ENCODE results near the gene EHHADH.
"Not testable (repeated sequence)": the region's sequence is repeated elsewhere in the genome, so short reads cannot be mapped to it uniquely, and the experiment has no call there.

The EHHADH gene

GRCh38 chr3:185253645-185254410 is at the start of gene EHHADH:
Gene EHHADH (minus strand): TSS chr3:185254049. CDS start chr3:185254022, 27 bp downstream.
- DNase-seq (ENCODE audit: low spot score), result peak; percentile 50

DNA sequence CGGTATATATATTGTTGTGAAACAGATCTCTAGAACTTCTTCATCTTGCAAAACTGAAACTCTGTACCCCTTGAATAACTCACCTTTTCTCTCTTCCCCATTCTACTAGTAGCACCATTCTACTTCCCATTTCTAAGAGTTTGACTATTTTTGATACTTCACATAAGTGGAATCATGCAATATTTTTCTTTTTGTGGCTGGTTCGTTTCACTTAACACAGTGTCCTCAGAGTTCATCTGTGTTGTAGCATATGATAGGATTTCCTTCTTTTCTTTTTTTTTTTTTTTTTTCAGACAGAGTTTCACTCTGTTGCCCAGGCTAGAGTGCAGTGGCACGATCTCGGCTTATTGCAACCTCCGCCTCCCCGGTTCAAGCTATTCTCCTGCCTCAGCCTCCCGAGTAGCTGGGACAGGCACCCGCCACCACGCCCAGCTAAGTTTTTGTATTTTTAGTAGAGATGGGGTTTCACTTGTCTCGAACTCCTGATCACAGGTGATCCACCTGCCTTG is 46.1 kb upstream of the EHHADH start:
- DNase-seq (ENCODE audit: low spot score), result not testable (repeated sequence)

GRCh38 chr3:185297867-185298266 is 44.0 kb upstream of the EHHADH start:
- peak; percentile 65 for DNase-seq (ENCODE audit: low spot score)

GRCh38 chr3:185292238-185292637 is 38.4 kb upstream of the EHHADH start:
- no peak for DNase-seq (ENCODE audit: low spot score)

GRCh38 chr3:185290266-185290665 is 36.4 kb upstream of the EHHADH start:
- no peak for DNase-seq (ENCODE audit: low spot score)

DNA sequence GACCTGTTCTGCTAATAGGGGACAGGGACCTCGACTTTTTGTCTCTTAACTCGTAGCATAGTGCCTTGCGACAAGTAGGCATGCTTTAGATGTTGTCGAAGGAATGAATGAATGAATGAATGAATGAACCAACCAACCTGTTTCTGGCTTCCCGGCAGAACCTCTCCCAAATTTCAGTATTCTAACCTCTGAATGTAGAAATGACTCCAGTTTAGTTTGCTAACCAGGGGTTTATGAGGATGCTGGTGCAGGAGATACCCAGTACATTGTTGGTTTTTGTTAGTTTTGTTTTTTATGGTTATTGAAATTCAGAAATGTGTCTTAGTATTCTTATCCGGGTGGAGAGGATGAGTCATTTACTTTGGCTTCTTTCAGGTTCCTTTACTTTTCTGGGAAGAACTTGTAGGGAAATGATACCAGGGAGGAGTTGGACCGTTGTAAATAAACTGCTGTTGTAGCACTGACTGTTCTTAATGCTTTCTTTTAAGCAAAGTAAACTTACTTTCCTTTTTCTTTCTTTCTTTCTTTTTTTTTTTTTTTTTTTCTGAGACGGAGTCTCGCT is 29.6 kb upstream of the EHHADH start:
- no peak for DNase-seq (ENCODE audit: low spot score)

DNA sequence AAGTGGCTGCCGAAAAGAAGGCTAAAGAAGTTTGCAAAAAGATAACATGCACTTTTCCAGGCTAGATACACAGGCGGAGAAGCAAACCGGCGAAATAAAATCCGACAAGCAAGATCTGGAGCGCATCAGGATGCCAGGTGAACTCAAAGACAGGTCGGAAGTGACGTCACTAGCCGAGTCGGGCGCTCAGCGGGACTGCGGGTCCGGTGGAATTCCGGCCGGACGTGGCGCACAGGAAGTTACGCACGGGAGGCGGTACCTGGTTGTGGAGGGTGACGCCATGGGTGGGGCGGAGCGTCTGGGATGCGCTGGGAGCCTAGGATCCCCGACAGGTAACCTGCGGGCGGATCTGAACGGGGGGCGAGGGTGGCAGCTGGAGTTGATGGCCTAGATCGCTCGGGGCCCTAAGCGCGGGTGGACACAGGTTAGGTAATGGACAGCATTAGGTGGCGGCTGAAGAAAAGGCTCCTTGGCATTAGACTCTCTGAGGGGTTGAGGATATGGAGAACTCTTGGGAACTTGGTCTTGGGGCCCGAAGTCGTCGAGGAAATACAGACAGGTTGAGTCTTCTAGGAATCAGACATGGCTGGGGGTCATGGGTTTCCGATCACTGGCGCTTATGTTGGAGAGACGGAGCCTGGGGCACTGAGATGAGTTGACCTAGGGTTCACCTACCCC is 29.0 kb upstream of the EHHADH start:
- DNase-seq (ENCODE audit: low spot score), result peak; percentile 93

GRCh38 chr3:185280572-185281365 is 26.9 kb upstream of the EHHADH start:
- peak; percentile 39 for DNase-seq (ENCODE audit: low spot score)

- no peak for DNase-seq (ENCODE audit: low spot score)
Measured at GRCh38 chr3:185279587-185280138, 25.8 kb upstream of the EHHADH start.

DNA sequence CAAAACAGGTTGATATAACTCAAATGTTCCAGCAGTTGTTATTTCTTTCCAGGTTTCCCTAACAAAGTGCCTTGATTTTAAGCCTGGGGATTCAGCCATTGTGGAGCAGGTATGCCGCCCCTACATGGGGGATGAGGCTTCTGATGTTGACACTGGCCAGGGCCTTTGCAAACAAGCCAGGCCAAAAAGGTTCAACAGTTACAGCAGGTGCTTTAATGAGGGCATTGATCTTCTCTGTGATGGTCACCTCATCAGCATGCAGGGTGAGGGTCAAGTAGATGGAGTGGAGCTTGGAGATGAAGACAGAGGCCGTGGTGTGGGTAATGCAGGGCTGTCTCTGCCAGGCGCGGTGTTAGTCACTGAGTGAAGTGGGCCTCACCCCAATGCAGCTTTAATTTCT is 22.6 kb upstream of the EHHADH start:
- DNase-seq (ENCODE audit: low spot score), result no peak

- no peak for DNase-seq (ENCODE audit: low spot score)
Measured at GRCh38 chr3:185272033-185272432, 18.2 kb upstream of the EHHADH start.

GRCh38 chr3:185270956-185271332 is 17.1 kb upstream of the EHHADH start:
- DNase-seq (ENCODE audit: low spot score), result no peak

DNA sequence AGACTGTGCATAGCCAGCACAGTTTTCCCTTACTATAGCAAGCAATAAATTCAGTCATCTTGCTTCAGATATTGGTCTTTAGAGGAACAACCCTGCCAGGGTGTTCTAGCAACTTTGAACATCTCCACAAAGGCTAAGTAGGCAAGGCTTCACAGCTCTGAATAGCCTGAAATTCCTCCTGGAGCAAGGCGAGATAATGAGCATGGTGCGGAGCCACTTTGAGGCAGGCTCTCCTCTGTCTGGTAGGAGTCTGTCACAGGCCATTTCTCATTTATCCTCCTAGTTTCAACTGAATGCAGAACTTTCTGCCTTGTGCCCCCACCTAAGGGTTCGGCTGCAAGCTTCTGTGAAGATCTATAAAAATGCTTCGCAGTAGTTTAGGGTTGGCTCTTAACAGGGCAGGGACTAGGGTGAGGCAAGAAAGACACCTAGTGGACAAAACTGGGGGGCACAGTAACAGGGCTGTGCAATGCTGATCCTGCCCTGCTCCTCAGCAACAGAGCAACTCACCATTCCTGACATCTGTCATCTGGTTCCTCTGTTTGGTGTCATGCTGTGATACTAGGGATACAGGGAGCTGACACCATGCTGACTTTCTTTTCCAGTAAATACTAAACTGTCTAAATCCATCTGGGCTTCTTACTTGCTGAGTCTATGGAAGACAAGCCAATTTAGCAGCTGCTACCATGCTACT is 16.6 kb upstream of the EHHADH start:
- no peak for DNase-seq (ENCODE audit: low spot score)

DNA sequence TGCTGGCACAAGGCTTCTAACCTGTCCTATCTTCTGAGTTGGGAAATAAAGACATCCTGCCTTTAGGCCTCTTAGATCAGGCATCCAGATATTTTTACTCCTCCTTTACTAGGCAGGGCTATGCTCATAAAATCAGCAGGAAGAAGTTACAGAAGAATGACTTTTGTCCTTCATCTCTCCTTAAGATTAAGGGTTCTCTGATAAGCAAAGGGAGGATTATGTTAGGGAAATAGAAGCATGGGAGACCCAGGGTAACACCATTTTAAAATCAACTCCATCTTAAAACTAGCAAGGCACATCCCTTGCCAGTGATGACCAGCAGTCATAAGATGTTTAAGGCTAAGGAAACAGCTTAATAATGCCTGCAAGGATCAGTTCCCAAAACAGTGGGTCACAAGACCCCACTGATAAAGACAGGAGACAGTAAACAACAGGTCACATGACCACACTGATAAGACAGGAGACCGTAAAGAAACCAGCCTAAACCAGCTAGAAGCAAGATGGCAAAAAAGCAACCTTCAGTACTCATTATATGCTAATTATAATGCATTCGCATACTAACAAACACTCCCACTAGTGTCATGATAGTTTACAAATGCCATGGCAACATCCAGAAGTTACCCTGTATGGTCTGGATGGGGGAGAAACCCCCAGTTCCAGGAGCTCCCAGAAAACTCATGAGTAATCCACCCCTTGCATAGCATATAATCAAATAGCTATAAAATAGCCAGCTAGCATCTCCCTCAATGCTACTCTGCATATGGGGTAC is 14.5 kb upstream of the EHHADH start:
- no peak for DNase-seq (ENCODE audit: low spot score)

DNA sequence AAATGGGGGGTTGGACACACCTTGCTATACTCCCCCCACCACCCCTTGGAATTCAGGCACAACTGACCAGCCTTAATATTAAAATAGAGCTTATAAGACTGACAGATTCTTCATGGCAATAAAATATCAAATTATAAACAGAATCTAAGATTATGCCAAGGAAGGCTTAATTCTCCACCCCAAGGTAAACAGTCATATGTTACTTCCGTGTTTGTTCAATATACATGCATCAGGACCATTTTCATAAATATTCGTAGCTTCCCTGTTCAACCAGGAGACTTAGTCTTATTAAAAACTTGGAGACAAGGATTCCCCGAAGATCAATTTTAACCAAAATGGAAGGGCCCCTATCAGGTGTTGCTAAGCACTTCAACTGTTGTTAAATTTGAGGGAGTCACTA is 13.3 kb upstream of the EHHADH start:
- no peak for DNase-seq (ENCODE audit: low spot score)

GRCh38 chr3:185264849-185265553 is 11.2 kb upstream of the EHHADH start:
- no peak for DNase-seq (ENCODE audit: low spot score)

GRCh38 chr3:185263423-185263822 is 9.6 kb upstream of the EHHADH start:
- no peak for DNase-seq (ENCODE audit: low spot score)

DNA sequence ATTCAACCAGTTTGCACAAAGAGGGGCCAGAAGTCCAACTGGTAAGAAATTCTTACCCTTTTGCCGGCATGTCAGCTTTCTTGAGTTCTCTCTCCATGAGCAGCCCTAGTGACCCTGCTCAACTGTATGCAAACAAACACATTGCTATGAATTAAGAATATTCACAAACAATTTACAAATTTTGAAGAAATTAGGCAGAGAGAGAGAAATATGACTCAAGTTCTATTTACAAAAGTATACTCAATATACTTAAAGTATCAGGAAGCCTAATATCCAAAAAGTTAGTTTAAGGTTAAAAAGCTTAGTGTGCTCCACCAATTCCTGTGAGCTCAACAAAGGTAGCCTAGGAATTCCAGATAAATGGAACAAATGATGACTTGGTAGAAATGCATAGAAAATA is 3.5 kb upstream of the EHHADH start:
- DNase-seq (ENCODE audit: low spot score), result no peak

GRCh38 chr3:185254799-185255198 is 950 bp upstream of the EHHADH start:
- no peak for DNase-seq (ENCODE audit: low spot score)

DNA sequence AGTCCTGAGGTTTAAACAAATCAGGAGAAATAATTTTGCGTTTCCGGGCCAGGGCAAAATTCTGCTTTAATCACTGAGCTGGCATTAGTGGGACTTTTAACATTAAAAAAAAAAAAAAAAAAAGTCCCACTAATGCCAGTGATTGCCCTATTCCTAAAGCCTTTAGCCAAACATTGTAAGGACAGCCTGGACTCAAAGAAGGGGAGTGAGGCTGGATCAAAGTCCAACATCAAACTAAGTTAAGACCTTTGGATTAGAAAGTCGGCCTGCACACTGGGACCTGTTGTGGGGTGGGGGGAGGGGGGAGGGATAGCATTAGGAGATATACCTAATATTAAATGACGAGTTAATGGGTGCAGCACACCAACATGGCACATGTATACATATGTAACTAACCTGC is 716 bp downstream of the EHHADH start:
- DNase-seq (ENCODE audit: low spot score), result not testable (repeated sequence)

Measured in hematopoietic multipotent progenitor cell treated with erythropoietin and hydrocortisone succinate and interleukin-3 and kit ligand, for 15 days (in vitro differentiated cells).